GM21390 (cell line): ENCODE results near the gene EXPH5.
A peak's percentile ranks its signal among the peaks of the same experiment; 100 is the strongest.
"Not testable (repeated sequence)": the region's sequence is repeated elsewhere in the genome, so short reads cannot be mapped to it uniquely, and the experiment has no call there.

Source experiments
- ATAC-seq: cut with Tn5 transposase; IDR thresholded peaks from one replicate; pipeline ENCODE4 v1.9.1; 2021; ENCODE audit not compliant: unreplicated experiment

The EXPH5 gene, protein sequence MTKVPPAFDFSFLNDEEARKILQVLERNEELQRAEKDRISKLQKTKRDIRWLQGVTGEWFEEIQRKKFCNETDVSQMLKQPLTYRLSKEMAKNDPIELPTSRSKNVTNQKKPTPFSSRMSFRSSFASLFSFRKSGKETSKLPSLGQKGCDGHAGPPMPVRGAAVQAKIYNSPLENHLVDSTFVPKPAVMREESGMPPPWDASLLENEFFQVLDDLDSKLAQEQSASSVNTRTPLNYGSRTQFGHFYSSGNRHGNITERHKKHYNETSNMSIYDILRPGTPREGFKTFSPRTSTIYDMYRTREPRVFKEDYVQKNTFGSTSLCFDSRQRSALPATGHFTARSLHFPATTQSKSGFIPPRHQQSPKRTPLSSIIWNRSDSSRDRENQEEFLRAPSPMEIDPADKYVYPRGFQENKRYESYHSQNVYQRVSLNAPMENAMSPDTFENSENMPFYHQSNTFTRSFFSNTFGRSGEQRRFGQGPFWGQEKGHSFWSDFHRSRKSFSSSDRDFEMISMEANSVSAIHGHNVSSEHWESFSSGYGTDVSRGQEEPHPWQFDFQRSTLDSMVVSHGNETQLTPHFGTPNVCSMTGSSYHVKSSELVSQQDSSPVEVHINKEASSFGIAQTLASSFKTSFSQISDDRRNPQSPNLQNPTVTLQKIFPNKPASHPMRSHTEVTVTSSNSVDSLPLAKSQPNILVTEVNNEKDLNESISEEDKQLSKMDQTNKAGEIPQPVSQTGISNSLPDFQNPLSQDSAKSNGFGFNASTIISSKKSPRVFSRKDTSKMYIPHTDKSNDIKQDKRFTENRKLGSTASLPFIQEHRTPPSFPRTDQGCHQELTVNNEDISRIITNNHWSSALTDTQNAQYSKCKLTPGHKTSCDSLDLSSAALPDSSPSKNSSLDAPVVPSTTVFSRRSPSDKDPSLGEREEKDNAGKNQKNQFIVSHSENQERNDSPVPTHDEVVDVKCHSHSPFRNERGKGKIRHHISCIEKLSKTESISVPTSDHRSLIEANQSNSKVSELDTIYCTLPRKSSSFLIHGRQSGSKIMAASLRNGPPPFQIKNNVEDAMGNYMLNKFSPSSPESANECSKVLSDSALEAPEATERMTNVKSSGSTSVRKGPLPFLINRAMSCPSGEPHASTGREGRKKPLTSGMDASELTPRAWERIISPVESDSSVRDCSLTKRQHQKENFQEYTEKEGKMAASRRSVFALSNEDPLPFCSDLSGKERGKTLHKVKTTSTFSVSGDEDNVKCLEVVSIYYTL (N-terminal part only)

DNA sequence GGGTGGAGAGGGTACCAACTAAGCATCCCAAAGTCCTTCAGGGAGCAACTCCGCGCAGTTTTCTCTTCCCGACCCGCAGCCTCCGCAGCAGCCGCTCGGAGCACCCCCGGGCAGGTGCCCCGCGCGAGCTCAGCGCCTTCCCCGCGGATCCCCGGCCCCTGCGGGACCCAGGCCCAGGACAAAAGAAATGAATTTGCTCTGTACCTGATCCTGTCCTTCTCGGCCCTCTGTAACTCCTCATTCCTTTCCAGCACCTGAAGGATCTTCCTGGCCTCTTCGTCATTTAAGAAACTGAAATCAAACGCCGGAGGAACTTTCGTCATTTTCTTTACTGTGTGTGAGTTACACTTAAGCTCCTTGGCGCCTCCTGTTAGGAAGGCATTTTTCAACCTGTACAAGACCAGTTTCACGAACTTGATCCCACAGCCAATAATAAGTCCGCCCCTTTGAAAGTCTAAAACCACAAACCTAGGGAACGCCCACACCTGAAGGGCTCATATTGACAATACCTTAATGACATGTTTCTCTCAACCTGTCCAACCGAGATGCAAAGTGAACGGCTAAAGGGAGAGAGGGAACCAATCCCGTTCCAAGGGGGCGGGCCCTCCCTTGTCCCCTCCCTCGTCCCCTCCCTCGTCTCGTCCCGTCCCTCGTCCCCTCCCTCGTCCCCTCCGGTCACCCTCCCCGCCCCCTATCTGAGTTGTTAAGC is at the start of gene EXPH5:
Gene EXPH5, minus strand, starts transcription at position 555 of the 709 bp plus-strand sequence. Its CDS starts 232 bp downstream, at position 323.
- peak; percentile 92 for ATAC-seq

GRCh38 chr11:108641752-108642151 is 48.2 kb upstream of the EXPH5 start:
- not testable (repeated sequence) for ATAC-seq

GRCh38 chr11:108639146-108639545 is 45.6 kb upstream of the EXPH5 start:
- ATAC-seq, result no peak

GRCh38 chr11:108636222-108636621 is 42.7 kb upstream of the EXPH5 start:
- ATAC-seq, result no peak

DNA sequence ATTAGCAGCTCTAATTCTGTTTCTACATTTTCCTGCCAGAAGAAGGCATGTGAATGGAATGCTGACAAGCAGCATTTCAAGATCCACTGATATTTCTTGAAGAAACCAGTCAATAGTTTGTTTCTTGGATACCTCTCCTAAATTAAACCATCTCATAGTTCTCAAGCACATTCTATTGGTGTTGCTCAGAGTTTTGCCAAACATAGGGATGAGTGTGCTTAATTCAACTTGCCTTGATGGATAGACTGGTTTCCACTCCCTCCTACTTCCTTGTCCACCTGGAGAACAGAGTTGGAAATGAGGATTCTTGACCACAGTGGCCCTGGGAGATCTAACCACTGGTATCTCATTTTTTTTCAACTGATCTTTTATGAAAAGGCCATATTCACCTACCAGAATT is 41.5 kb upstream of the EXPH5 start:
- no peak for ATAC-seq

GRCh38 chr11:108632041-108632704 is 38.6 kb upstream of the EXPH5 start:
- ATAC-seq, result no peak

GRCh38 chr11:108629274-108629673 is 35.7 kb upstream of the EXPH5 start:
- no peak for ATAC-seq

GRCh38 chr11:108628812-108629211 is 35.2 kb upstream of the EXPH5 start:
- no peak for ATAC-seq

- ATAC-seq, result no peak
Measured at GRCh38 chr11:108628326-108628725, 34.8 kb upstream of the EXPH5 start.

- ATAC-seq, result no peak
Measured at GRCh38 chr11:108624196-108624925, 30.8 kb upstream of the EXPH5 start.

DNA sequence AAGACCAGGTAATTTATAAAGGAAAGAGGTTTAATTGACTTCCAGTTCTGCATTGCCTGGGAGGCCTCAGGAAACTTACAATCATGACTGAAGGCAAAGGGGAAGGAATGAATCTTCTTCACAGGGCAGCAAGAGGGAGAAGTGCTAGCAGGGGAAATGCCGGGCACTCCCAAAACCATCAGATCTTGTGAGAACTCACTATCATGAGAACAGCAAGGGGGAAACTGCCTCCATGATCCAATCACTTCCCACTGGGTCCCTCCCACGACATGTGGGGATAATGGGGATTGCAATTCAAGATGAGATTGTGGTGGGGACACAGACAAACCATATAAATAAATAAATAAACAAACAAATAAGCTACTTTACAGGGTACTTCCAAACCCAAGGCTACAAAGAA is 28.8 kb upstream of the EXPH5 start:
- no peak for ATAC-seq

DNA sequence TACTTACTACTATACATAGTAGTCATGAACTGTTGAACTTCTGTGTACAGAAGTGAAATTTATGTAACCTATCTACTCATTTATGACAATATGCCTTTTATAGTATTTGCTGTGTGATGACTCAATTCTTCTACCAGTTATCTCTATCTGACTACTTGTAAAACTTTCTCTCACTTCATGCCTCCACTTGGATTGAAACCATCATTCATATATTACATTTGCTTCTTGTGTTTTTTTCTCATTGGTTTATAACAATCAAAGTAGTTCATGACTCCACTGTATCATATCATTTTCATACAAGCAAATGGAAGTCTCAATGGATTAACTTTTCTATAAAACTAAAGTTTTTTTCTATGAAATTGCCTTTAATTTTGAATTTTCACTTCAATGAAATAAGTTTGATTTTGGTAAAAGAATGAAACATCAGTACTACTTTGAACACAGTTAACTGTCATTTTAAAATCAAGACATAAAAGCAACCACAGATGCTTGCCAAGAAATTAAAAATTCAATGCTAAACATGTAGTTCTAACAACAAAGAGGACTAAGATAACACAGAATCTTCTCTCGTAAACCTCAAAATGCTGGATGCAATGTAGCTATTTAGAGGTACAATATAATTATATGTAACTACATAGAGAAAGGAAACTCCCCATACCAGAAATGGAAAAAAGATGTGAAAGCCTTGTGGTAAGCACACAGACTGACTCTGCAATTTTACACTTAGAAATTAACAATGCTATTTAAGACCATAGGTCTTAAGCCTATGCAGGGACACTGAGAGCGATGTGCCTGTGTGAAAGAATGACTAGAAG is 27.6 kb upstream of the EXPH5 start:
- peak; percentile 87 for ATAC-seq

- ATAC-seq, result no peak
Measured at GRCh38 chr11:108618529-108618928, 25.0 kb upstream of the EXPH5 start.

- no peak for ATAC-seq
Measured at GRCh38 chr11:108617055-108617454, 23.5 kb upstream of the EXPH5 start.

GRCh38 chr11:108616549-108616948 is 23.0 kb upstream of the EXPH5 start:
- no peak for ATAC-seq

GRCh38 chr11:108614086-108614485 is 20.5 kb upstream of the EXPH5 start:
- no peak for ATAC-seq

DNA sequence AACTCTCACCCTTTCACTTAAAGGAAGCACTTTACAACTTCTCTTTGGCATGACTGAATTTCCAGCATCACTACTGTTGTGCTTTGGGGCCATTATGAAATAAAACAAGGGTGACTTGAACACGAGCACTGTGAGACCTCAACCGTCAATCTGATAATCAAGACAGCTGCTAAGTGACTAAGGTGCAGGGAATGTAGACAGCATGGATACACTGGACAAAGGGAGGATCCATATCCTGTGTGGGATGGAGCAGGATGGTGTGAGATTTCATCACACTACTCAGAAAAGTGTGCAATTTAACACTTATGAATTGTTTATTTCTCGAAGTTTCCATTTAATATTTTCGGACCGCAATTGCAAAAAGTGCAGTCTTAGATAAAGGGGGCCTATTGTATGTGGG is 16.1 kb upstream of the EXPH5 start:
- no peak for ATAC-seq

- no peak for ATAC-seq
Measured at GRCh38 chr11:108608548-108608947, 15.0 kb upstream of the EXPH5 start.
